SK-N-SH treated with all-trans-retinoic acid at 6 μM for 48 hours (cell line): Measurements from ENCODE around the gene ADIRF.
"Not testable (repeated sequence)": the region's sequence is repeated elsewhere in the genome, so short reads cannot be mapped to it uniquely, and the experiment has no call there.

ENCODE experiments used
- ARNTL ChIP-seq: fragments of 450-650 bp; formaldehyde crosslinking; IDR thresholded peaks from 2 replicates; pipeline ENCODE4 v1.5.0; 2020; ENCODE audit warnings: low read depth, mild to moderate bottlenecking, moderate library complexity, borderline replicate concordance
- BACH2 ChIP-seq: fragments of 250-450 bp; sonication (Bioruptor Pico); IDR thresholded peaks from 2 replicates; pipeline ENCODE4 v1.9.0; 2021; ENCODE audit warnings: mild to moderate bottlenecking, borderline replicate concordance
- CREB5 ChIP-seq: fragments of 250-450 bp; sonication (Bioruptor Pico); IDR thresholded peaks from 2 replicates; pipeline ENCODE4 v1.5.1; 2020; ENCODE audit warnings: low read depth, mild to moderate bottlenecking, moderate library complexity
- RARB ChIP-seq: fragments of 250-450 bp; sonication (Bioruptor Pico); IDR thresholded peaks from 2 replicates; pipeline ENCODE4 v1.8.0; 2021; ENCODE audit warnings: mild to moderate bottlenecking, moderate library complexity
- TCF4 ChIP-seq: fragments of 250-450 bp; sonication (Bioruptor Pico); IDR thresholded peaks from 2 replicates; pipeline ENCODE4 v1.8.0; 2021; ENCODE audit warnings: mild to moderate bottlenecking, moderate library complexity, borderline replicate concordance
- TOX ChIP-seq: fragments of 250-450 bp; sonication (Bioruptor Pico); IDR thresholded peaks from 2 replicates; pipeline ENCODE4 v1.8.0; 2021; ENCODE audit warnings: mild to moderate bottlenecking, moderate library complexity, borderline replicate concordance
- ZFP30 ChIP-seq: fragments of 450-650 bp; formaldehyde crosslinking; IDR thresholded peaks from 2 replicates; pipeline ENCODE4 v1.5.0; 2022; ENCODE audit warnings: mild to moderate bottlenecking, moderate library complexity
- TF ChIP-seq, protein P1 (sequence below): fragments of 250-450 bp; sonication (Bioruptor Pico); IDR thresholded peaks from 2 replicates; pipeline ENCODE4 v1.5.0; 2020; ENCODE audit warnings: mild to moderate bottlenecking, moderate library complexity

- not testable (repeated sequence) for TF ChIP-seq ZFP30 (CRISPR knock-in tag); RARB (CRISPR knock-in tag); TOX; TCF4; ARNTL (CRISPR knock-in tag); BACH2; CREB5 (CRISPR knock-in tag)
- TF ChIP-seq, protein P1, sequence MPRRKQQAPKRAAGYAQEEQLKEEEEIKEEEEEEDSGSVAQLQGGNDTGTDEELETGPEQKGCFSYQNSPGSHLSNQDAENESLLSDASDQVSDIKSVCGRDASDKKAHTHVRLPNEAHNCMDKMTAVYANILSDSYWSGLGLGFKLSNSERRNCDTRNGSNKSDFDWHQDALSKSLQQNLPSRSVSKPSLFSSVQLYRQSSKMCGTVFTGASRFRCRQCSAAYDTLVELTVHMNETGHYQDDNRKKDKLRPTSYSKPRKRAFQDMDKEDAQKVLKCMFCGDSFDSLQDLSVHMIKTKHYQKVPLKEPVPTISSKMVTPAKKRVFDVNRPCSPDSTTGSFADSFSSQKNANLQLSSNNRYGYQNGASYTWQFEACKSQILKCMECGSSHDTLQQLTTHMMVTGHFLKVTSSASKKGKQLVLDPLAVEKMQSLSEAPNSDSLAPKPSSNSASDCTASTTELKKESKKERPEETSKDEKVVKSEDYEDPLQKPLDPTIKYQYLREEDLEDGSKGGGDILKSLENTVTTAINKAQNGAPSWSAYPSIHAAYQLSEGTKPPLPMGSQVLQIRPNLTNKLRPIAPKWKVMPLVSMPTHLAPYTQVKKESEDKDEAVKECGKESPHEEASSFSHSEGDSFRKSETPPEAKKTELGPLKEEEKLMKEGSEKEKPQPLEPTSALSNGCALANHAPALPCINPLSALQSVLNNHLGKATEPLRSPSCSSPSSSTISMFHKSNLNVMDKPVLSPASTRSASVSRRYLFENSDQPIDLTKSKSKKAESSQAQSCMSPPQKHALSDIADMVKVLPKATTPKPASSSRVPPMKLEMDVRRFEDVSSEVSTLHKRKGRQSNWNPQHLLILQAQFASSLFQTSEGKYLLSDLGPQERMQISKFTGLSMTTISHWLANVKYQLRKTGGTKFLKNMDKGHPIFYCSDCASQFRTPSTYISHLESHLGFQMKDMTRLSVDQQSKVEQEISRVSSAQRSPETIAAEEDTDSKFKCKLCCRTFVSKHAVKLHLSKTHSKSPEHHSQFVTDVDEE (CRISPR knock-in tag) = not testable (repeated sequence)
These were observed 20.5 kb upstream of the ADIRF start for GRCh38 chr10:86947806-86948205.
